Limb (tissue), 2 donors: Measurements from ENCODE around the gene H2BW2.
"Not testable (repeated sequence)": the region's sequence is repeated elsewhere in the genome, so short reads cannot be mapped to it uniquely, and the experiment has no call there.

Experiments used
- DNase-seq, 2 donors: peaks; one replicate each; pipeline ENCODE4 v3.0.0-alpha.2; 2016; ENCODE audit errors: extremely low spot score in 2 of 2

The H2BW2 gene

GRCh38 chrX:104039689-104040505 is at the start of gene H2BW2:
H2BW2 (plus strand) TSS chrX:104039956; CDS start chrX:104039995, 39 bp downstream.
- no peak for DNase-seq

GRCh38 chrX:103999234-103999633 is 40.5 kb upstream of the H2BW2 start:
- no peak for DNase-seq

GRCh38 chrX:104008831-104009230 is 30.9 kb upstream of the H2BW2 start:
- no peak for DNase-seq

- DNase-seq = no peak
Measured at GRCh38 chrX:104013158-104013557, 26.6 kb upstream of the H2BW2 start.

- no peak for DNase-seq
Measured at GRCh38 chrX:104013606-104014005, 26.1 kb upstream of the H2BW2 start, which contains the start of gene H2BW1. H2BW1 (minus strand) TSS chrX:104013708; CDS start chrX:104013576, 132 bp downstream.

GRCh38 chrX:104015576-104015975 is 24.2 kb upstream of the H2BW2 start:
- DNase-seq = not testable (repeated sequence)

GRCh38 chrX:104018126-104018525 is 21.6 kb upstream of the H2BW2 start:
- DNase-seq = no peak

GRCh38 chrX:104041003-104041402 is 1.2 kb downstream of the H2BW2 start:
- no peak for DNase-seq

GRCh38 chrX:104045642-104046041 is 5.9 kb downstream of the H2BW2 start:
- DNase-seq = no peak

GRCh38 chrX:104047171-104047570 is 7.4 kb downstream of the H2BW2 start:
- no peak for DNase-seq

GRCh38 chrX:104054956-104055355 is 15.2 kb downstream of the H2BW2 start:
- DNase-seq = not testable (repeated sequence)

- DNase-seq = not testable (repeated sequence)
Measured at GRCh38 chrX:104062636-104063035, 22.9 kb downstream of the H2BW2 start.

GRCh38 chrX:104075778-104076445 is 36.2 kb downstream of the H2BW2 start, which contains the start of gene TMSB15C:
TMSB15C (minus strand) TSS chrX:104076236.
- DNase-seq = not testable (repeated sequence)

GRCh38 chrX:104077854-104078253 is 38.1 kb downstream of the H2BW2 start:
- not testable (repeated sequence) for DNase-seq

- DNase-seq = no peak
Measured at GRCh38 chrX:104084063-104084462, 44.3 kb downstream of the H2BW2 start.

GRCh38 chrX:104084534-104085277 is 45.0 kb downstream of the H2BW2 start:
- no peak for DNase-seq

GRCh38 chrX:104085477-104085876 is 45.7 kb downstream of the H2BW2 start:
- DNase-seq = no peak

- DNase-seq = no peak
Measured at GRCh38 chrX:104085919-104086318, 46.2 kb downstream of the H2BW2 start.
